GM21360 (cell line): ENCODE data around the gene PILRA.

Experiments used
- ATAC-seq: cut with Tn5 transposase; IDR thresholded peaks from one replicate; pipeline ENCODE4 v1.9.1; 2021; ENCODE audit warnings: mild to moderate bottlenecking, moderate library complexity; ENCODE audit not compliant: unreplicated experiment

The PILRA gene

DNA sequence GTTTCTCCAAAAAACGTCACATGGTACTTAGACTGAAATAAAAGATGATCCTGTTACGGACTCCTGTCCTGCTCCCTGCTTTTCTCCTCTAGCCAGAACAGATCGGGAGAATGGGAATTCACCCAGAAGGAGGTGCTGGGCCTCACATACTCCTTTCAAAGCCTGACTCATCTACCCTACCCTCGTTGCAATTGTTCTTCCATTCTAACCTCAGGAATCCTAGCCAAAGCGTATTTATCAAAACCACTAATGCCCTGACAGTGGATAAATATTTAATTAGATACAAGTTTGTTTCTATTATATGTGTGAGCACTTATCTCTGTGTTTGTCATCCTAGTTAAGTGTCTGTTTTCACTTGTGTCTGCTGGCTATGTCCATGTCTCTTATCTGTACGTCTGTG lies 33.5 kb downstream of the PILRA start:
- no peak for ATAC-seq

GRCh38 chr7:100407285-100408180 lies 34.2 kb downstream of the PILRA start:
- ATAC-seq = peak; percentile 64

DNA sequence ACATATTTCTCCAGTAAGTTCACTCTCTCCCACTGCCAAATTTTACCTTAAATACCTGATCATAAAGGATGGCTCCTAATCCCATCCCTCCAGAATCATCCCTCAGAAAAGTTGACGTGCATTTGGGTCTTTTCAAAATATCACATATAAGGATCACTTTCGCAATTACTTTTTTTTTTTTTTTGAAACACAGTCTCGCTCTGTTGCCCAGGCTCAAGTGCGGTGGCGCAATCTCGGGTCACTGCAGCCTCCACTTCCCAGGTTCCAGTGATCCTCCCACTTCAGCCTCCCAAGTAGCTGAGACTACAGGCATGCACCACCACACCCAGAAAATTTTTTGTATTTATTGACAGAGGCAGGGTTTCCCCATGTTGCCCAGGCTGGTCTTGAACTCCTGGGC lies 37.8 kb downstream of the PILRA start:
- ATAC-seq = no peak

DNA sequence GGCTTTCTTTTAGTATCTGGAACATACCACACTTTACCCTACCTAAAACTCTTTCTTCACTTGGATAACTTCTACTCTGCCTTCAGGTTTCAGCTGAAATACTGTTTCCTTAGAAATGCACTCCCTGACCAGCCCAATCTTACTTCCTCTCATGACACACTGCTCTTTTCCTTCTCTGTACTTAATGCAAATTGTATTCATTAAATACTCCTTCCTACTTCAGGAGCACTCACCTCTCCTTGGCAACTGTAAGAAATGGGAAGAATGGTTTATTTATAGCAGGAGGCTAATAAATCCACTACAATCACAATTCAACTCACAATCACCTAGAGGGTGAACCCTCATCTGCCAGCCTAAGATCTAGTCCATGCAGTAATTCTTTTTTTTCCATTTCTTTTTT lies 40.1 kb downstream of the PILRA start:
- no peak for ATAC-seq

- no peak for ATAC-seq
Measured at GRCh38 chr7:100413889-100414288, 40.6 kb downstream of the PILRA start.

GRCh38 chr7:100415448-100415847 lies 42.2 kb downstream of the PILRA start:
- no peak for ATAC-seq

GRCh38 chr7:100418930-100419659 lies 45.8 kb downstream of the PILRA start:
- ATAC-seq = no peak

GRCh38 chr7:100419660-100420226 lies 46.5 kb downstream of the PILRA start:
- no peak for ATAC-seq

DNA sequence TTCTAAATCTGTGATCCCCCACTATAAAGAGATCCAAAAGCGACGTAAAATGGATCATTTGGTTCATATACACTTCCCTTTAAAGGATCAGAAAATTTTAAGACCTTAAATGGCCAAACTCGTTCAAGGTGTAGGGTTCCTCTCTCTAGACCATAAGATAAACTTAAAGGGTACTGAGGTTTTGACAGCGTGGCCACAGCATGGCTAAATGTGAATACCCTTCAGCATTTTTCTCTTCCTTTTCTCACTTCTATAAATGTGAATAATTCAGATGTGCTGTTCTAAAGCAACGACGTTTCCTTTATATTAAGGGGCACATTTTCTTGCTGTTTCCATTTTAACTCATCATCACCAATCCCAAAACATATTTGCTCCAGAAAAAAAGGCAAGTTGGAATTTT lies 50.0 kb downstream of the PILRA start:
- no peak for ATAC-seq

DNA sequence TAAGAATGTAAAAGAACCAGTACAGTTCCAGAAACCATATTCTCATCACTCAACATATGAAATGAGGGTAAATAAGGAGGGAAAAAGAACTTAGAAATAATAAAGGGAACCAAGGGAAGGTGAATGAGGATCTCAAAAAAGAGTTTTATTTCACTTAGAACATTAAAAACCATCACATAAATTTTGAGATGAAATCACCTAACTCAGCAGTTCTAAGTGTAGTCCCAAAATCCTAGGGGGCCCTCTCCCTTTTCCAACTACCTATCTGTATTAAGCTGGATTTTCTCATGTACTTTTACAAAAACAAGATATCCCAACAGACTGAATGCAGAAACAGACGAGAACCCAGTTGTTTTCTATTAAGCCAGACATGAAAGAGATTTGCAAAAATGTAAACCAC lies 52.1 kb downstream of the PILRA start:
- no peak for ATAC-seq

GRCh38 chr7:100426516-100426915 lies 53.2 kb downstream of the PILRA start:
- no peak for ATAC-seq

DNA sequence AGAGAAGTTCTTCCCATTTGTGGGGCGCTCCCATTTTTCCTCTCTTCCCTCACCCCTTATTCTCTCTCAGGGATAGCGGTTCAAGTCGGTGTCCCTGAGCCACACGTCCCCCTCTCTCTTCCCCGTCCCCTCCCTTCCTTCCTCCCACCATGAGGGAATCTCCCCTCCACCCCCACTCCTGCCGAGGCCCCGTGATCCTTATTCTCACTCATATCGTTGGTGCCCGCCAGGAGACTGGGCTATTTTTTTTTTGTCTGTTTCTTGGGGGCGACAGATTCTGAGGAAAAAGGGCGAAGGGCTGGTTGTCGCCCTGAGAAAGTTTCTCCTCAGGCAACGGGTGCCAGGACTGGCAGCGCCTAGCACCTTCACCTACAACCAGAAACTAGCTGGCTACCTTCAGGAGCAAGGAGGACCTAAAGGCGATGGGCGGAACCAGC lies 54.5 kb downstream of the PILRA start:
- ATAC-seq = no peak

DNA sequence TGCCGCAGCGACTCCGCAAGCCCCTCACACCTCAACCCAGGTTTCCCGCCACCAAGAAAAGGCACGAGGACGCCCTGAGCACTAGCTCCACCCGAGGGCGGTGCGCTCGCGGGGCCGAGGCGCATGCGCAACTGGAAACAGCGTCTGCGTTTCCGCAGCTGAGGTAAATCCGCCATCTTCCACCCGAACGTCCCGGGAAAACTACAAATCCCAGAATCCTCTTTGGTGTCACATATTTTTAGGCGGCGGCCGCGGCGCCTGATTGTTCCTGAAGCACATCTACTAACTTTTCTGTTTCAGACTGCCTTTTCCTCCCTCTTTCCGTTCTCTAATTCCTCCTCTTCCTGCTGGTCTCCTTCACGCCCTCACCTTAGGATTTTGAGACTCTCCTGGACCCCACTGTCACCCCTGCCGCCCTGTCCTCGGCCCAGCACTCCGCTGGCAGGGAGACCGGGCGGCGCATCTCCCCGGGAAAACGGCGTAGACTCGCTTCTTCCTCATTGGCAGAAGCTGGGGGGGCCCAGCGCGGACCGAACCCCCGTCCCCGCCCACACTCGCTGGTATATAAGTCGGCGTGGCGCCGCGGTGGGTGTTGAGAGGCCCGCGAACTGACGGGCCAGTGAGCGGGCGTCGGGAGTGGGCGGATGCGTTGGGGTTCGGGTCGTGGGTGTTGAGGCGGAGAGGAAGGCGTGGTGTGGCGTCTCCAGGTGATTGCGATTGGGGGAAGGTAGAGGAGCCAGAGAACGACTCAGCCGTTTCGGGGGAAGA lies 55.1 kb downstream of the PILRA start, which contains the start of gene ZCWPW1:
Gene ZCWPW1 (minus strand): TSS at position 505 of the 768 bp plus-strand sequence. CDS start 8,054 bp downstream, outside the sequence.
- ATAC-seq = peak; percentile 33

DNA sequence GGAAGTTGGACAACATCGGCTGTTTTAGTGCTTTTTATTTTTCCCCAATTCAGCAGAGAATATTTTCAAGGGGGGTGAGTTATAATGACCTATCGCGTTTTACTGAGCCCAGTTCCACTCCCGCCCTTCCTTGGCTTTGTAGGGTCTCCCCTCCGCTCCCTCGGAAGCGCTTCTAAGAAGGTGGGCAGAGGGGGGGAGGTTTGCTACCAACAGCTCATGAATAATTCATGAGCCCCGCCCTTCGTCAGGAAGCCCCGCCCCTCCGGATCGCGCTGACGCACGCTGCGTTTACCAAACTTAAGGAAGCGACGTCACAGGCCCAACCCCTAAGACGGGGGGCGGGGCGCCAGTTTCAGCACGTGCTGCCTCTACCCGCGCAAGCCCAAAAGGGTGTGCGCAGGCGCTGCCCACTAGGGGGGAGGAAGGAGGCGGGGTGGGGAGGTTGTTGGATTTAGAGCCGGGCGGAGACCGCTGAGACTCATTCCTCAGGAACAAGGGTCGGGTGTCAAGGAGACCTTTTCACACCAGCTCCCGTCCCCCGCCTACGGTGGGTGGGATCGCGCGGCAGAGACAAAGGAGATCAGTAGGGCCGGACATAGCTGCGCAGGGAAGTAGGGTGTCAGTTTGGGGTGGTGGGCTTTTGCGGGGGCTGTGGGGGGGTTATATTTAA lies 55.8 kb downstream of the PILRA start:
- ATAC-seq = peak; percentile 37

DNA sequence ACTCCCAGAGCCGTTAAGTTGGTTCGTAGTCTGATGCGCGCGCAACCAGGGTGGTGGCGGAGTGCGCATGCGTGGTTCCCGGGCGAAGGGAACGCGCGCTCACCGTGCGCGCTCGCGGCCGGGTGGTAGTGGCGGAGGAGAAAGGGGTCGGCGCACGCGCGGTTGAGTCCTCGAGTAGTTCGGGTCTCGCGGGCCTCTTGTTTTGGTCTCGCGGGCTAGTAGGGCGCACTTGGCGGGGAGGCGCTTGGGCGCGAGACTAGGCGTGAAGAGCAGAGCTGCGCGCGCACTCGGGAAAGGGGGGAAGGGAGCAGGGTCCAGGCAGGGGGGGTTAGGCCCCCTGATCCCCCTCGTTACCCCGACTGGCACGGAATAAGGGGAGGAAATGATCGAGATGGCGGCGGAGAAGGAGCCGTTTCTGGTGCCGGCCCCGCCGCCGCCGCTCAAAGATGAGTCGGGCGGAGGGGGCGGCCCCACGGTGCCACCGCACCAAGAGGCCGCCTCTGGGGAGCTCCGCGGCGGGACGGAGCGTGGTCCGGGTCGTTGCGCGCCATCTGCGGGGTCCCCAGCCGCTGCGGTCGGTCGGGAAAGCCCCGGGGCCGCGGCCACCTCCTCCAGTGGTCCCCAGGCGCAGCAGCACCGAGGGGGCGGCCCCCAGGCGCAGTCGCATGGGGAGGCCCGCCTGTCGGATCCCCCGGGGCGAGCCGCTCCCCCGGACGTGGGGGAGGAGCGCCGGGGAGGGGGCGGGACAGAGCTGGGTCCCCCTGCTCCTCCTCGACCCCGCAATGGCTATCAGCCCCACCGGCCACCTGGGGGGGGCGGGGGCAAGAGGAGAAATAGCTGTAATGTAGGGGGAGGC lies 56.6 kb downstream of the PILRA start, which contains the start of gene MEPCE:
Gene MEPCE (plus strand): TSS at position 195 of the 856 bp plus-strand sequence. CDS start 188 bp downstream, at position 383.
- ATAC-seq = peak; percentile 35

GRCh38 chr7:100430493-100431285 lies 57.4 kb downstream of the PILRA start:
- no peak for ATAC-seq

- ATAC-seq = no peak
Measured at GRCh38 chr7:100431286-100431735, 58.0 kb downstream of the PILRA start.

GRCh38 chr7:100432053-100432452 lies 58.8 kb downstream of the PILRA start:
- no peak for ATAC-seq
